HFFc6 (cell line): Measurements from ENCODE around the gene ATXN1. TPM values are rescaled to one million over a fixed set of nuclear protein-coding genes. Genes with fewer than 3 reads are reported as not detected.

ENCODE experiments used
- DNase-seq: peaks from one replicate; pipeline ENCODE4 v3.0.0-alpha.2; 2018
- H3K27ac Mint-ChIP-seq: 2 replicates; pipeline ENCODE4 v1.8.0; 2020; ENCODE audit warnings: mild to moderate bottlenecking, mixed read lengths
- H3K27me3 Mint-ChIP-seq: 2 replicates; pipeline ENCODE4 v1.8.0; 2021; ENCODE audit warnings: mild to moderate bottlenecking, moderate library complexity, mixed read lengths; ENCODE audit not compliant: insufficient read depth
- H3K36me3 Mint-ChIP-seq: 2 replicates; pipeline ENCODE4 v1.8.0; 2021; ENCODE audit warnings: low read depth, mixed read lengths
- H3K4me1 Mint-ChIP-seq: 2 replicates; pipeline ENCODE4 v1.8.0; 2020; ENCODE audit warnings: low read depth, mixed read lengths
- H3K4me3 Mint-ChIP-seq: 2 replicates; pipeline ENCODE4 v1.8.0; 2020; ENCODE audit warnings: mild to moderate bottlenecking, moderate library complexity, mixed read lengths
- H3K9me3 Mint-ChIP-seq: 2 replicates; pipeline ENCODE4 v1.8.0; 2020; ENCODE audit warnings: mild to moderate bottlenecking, mixed read lengths
- CTCF ChIP-seq: fragments of 200-600 bp; sonication (generic); IDR thresholded peaks from 2 replicates; pipeline ENCODE4 v1.5.0; 2021; ENCODE audit warnings: antibody characterized with exemption, mild to moderate bottlenecking
- total RNA-seq, 6 experiments: library from RNA; stranded (reverse); fragmentation: NEBNext Ultra II Directional; extraction: Animal tissue kit (Norgen Biotek cat#: 25700); gene quantifications; 2 replicates in 1 of 6; 3 replicates in 5 of 6; pipeline ENCODE4 v1.2.3, GENCODE V29; 2021

Gene ATXN1
- total RNA-seq, 6 experiments from 2014 or later, result 28.2 to 41.5 (median 30.5) TPM

DNA sequence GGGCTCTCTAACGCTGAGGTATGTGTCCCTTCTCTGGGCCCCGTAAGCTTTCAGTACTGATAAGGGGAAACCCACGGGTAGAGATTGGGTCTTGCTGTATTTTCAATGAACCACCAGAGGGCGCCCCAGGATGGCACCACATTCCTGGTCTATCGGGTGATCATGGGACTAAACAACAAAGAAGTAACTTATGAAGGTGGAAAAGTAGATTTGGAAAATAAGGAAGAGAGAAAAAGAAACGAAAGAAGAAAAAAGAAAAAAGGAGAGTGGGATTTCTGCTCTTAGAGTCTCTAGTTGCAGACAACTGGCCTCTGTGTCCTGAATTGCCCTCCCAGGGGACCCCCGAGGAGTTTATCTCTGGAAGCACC, 429.1 kb downstream of the ATXN1 start:
- H3K36me3 Mint-ChIP-seq, result no peaks in the 10 kb centered on the region; the same call in 1 of the 2 replicates
- no peaks in the 10 kb centered on the region for H3K4me1 Mint-ChIP-seq
- TF ChIP-seq CTCF, result peak; percentile 94
- H3K9me3 Mint-ChIP-seq, result no peaks in the 10 kb centered on the region
- peaks cover 3% of the 10 kb centered on the region; the same call in 1 of the 2 replicates for H3K27me3 Mint-ChIP-seq
- no peak overlapping the region for H3K4me3 Mint-ChIP-seq
- DNase-seq, result peak; percentile 63
- no peak overlapping the region for H3K27ac Mint-ChIP-seq

DNA sequence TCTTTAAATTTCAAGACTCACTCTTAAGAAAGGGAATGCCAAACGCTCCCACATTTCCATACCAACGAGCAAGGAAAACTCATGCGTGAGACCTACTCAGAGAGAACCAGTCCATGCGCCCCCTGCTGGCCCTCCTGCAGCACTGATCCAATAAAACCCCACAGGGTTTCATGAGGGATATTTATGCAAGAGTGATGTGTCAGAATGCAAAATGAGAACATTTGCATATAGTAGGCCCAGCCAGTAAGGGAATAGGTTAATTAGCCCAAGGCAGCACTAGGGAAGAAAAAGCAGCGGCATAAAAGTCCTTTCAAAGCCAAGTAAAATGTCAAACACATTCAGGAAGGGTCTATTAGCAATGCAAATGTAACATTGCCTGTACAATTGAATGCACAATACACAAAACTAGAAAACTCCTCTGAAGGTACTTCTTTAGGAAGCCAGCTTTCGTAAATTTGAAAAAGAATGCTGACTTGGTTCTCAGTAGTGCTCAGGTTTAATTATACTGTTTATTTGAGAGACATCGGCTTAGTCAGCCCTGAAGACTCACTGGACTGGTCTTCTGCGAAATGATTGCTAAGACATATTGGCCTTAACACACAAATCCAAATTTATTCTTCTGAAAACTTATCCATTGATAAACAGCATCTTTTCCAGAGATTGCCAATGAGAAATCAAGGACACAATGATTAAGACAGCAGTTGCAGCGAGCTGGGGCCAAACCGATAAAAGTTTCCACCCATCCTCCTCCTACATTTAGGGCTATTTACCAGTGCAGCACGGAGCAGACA, 429.7 kb downstream of the ATXN1 start:
- H3K27ac Mint-ChIP-seq, result no peak overlapping the region
- peak; percentile 76 for DNase-seq
- no peak overlapping the region for H3K4me3 Mint-ChIP-seq
- no peaks in the 10 kb centered on the region for H3K4me1 Mint-ChIP-seq
- no peaks in the 10 kb centered on the region for H3K9me3 Mint-ChIP-seq
- H3K36me3 Mint-ChIP-seq, result peaks cover under 1% of the 10 kb centered on the region; the same call in 1 of the 2 replicates
- TF ChIP-seq CTCF, result peak; percentile 92
- H3K27me3 Mint-ChIP-seq, result peaks cover 3% of the 10 kb centered on the region; the same call in 1 of the 2 replicates

GRCh38 chr6:16329233-16329632, 432.0 kb downstream of the ATXN1 start:
- Mint-ChIP-seq H3K4me3 (no peak overlapping the region), H3K4me1 (peaks cover 6% of the 10 kb centered on the region), H3K27me3 (peaks cover 6% of the 10 kb centered on the region), H3K36me3 (peaks cover 12% of the 10 kb centered on the region), H3K27ac (0 out of 2 replicates have a peak overlapping the region, but pooled peaks have one; percentile 0), H3K9me3 (no peaks in the 10 kb centered on the region)
- TF ChIP-seq CTCF, result no peak
- no peak for DNase-seq

GRCh38 chr6:16327777-16328325, 433.4 kb downstream of the ATXN1 start:
- H3K27ac Mint-ChIP-seq, result no peak overlapping the region
- H3K4me1 Mint-ChIP-seq, result peaks cover 17% of the 10 kb centered on the region
- DNase-seq, result no peak
- no peaks in the 10 kb centered on the region for H3K9me3 Mint-ChIP-seq
- peaks cover 12% of the 10 kb centered on the region for H3K36me3 Mint-ChIP-seq
- TF ChIP-seq CTCF, result no peak
- H3K27me3 Mint-ChIP-seq, result peaks cover 6% of the 10 kb centered on the region
- no peak overlapping the region for H3K4me3 Mint-ChIP-seq

GRCh38 chr6:16326971-16327776, 434.1 kb downstream of the ATXN1 start:
- Mint-ChIP-seq H3K9me3 (no peaks in the 10 kb centered on the region), H3K4me3 (no peak overlapping the region), H3K4me1 (peaks cover 24% of the 10 kb centered on the region), H3K27ac (no peak overlapping the region), H3K27me3 (peaks cover 6% of the 10 kb centered on the region), H3K36me3 (peaks cover 12% of the 10 kb centered on the region)
- DNase-seq, result no peak
- TF ChIP-seq CTCF, result no peak
